Activated gamma-delta T cell treated with Interleukin-2 at 50 U/mL for 16 hours (primary cell): ENCODE results near the gene VIT.

Experiments used
- DNase-seq: peaks from one replicate; pipeline ENCODE4 v3.0.0-alpha.2; 2020

Gene VIT

GRCh38 chr2:36711741-36712314 lies 15.3 kb downstream of the VIT start:
- DNase-seq: no peak

- DNase-seq: no peak
Observed at GRCh38 chr2:36713310-36713709, 16.8 kb downstream of the VIT start.

DNA sequence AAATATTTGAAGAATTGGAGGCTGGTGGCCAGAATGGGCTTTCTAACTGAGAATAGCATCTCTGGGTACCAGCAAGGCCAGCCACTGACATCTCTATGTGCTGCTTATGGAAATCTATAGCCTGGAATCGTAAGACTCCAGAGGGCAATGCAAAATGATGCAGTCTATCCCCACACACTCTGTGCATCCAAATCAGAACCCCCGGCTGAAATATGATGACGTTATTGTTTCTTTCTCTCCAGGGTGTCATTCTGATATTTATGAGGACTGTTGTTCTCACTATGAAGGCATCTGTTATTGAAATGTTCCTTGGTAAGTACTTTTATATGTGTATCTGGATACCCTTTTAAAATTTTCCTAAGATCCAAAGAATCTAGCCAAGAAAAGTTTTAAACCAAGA lies 19.6 kb downstream of the VIT start:
- no peak for DNase-seq

DNA sequence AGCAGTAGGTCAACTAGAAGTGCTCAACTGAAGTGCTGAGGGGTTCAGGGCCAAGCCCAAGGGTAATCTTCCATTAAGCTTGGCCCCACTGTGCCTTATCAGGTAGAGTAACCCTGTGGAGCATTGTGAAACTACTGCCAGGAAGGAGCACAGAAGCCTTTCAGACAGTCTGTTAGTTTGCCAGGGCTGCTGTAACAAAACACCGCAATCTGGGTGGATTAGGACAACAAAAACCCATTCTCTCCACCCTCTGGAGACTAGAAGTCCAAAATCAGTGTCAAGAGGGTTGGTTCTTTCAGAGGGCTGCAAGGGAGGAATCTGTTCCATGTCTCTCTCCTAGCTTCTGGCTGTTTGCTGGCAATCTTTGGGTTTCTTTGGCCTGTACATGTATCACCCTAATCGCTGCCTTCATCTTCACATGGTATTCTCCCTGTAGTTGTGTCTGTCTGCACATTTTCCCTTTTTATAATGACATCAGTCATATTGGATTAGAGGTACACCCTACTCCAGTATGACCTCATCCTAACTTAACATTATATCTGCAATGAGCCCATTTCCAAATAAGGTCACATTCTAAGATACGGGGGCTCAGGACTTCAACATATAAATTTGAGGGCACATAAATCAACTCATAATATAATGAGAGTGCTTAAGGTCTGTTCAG lies 21.2 kb downstream of the VIT start:
- DNase-seq: no peak

GRCh38 chr2:36727550-36727949 lies 31.0 kb downstream of the VIT start:
- no peak for DNase-seq

- DNase-seq: no peak
Observed at GRCh38 chr2:36729067-36729466, 32.6 kb downstream of the VIT start.

DNA sequence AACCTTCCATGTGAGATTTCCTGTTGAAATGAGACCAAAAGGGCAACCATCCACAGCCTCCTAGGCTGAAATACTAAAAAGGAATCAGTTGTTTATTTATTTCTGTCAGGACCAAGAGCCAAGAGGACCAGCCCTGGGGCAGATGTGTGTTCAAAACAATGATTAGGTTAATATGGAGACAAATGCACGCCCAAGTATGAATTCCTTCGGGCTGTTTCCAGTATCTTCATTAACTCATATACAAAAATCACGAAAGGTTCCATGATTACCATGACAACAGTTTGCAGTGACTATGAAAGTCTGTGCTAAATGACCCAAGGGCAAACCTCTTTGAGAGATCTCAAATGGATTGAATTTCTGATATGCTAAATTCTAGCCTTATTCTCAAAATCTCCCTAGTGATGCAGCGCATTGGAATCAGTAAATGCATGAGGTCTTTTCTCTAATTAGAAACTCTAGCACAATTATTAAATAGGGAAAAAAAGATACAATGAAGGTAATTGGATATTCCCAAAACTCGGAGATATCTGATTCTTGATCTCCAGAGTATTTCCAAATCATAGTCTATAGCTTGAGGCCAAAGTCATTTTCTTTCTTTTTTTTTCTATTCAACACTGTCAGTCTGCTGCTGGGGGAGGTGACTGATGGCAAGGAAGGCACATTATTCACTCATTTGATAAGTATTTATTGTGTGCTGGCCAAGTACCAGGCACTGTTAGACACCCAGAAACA lies 35.6 kb downstream of the VIT start:
- DNase-seq: no peak

DNA sequence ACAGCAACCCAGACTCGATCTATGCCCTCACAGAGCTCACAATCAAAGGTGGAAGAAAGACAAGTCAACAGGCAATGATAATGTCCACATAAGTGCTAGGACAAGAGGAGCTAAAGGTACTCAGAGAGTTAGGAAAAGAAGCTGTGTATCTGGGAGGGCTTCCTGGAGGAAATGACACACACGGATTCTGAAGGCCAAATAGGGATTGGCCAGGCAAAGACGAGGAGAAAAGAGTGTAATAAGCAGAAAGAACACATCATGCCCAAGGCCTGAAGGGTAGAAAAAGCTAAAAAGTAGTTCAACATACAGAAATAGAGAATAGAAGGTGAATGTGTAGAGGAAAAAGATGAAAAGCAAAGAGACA lies 36.1 kb downstream of the VIT start:
- DNase-seq: no peak

GRCh38 chr2:36733215-36733614 lies 36.7 kb downstream of the VIT start:
- no peak for DNase-seq

DNA sequence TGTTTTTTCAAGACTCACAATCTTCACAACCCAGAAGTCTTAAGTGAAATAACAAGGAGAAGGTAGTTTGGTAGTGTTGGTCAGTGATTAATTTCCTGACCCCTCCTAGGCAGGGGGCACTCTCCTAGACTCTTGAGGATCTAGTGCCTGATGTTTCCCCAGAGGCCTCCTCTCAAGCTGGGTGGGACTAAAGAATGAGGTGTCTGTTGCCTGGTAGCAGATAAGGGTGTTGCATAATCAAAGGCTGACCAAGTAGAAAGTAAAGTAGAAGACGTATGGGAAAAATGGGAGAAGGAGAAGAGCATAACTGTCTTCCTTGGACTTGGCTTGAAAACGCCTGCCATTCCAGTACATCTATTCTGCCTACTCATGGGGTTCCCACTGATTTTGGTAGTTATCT lies 37.8 kb downstream of the VIT start:
- DNase-seq: no peak

DNA sequence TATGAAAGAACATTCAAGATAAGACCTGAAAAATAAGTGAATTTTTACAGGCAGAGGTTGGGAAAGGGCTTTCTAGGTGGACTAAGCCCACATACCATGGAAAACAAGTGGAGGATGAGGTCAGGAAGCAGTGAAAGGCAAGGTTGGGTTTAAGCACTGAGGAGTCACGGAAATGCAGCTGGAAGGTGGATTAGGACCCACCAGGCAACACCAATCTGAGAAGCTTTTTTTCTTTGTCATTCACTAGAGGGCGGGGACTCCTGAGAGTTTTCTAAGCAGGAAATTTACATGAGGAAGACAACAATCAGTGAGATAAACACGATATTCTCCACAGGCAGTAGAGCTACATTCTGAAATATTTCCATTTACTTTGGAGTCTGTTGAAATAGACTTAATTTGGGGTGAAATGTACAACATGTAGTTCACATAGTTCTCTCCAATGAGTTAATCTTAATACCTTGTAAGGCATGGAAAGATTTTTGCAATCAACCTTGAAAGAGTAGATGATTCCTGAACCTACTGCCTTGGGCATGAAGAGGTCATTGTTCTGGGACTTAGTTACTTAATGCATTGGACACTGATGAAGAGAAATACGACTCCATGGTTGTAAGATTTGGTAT lies 40.7 kb downstream of the VIT start:
- no peak for DNase-seq

- DNase-seq: no peak
Observed at GRCh38 chr2:36740061-36740460, 43.6 kb downstream of the VIT start.

GRCh38 chr2:36741188-36741837 lies 44.8 kb downstream of the VIT start:
- no peak for DNase-seq

- DNase-seq: no peak
Observed at GRCh38 chr2:36743954-36744353, 47.4 kb downstream of the VIT start.

- no peak for DNase-seq
Observed at GRCh38 chr2:36748166-36748565, 51.7 kb downstream of the VIT start.

GRCh38 chr2:36750101-36750500 lies 53.6 kb downstream of the VIT start:
- DNase-seq: no peak

DNA sequence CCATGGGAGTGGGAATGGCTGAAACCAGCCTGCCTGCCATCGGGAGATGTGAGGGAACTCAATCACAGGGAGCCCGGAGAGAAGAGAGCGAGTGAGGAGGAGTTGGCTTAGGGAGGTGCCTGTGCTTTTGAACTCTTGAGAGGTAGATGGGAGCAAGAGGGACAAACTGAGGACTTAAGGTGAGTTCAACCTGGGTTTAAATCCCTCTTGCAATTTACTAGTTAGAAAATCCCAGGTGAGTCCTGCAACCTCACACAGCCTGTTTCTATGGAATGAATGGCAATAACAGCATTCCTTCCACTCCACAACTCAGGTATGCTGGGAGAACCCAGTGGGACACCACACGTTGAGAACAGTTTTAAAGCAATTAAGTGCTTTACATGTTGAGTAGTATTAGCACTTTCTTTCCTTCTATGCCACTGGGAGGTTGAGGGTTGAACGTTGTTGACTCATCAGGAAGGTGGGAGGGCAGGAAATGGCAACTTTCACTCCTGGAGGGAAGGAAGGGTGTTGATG lies 57.3 kb downstream of the VIT start:
- no peak for DNase-seq

- DNase-seq: no peak
Observed at GRCh38 chr2:36754578-36754977, 58.1 kb downstream of the VIT start.

DNA sequence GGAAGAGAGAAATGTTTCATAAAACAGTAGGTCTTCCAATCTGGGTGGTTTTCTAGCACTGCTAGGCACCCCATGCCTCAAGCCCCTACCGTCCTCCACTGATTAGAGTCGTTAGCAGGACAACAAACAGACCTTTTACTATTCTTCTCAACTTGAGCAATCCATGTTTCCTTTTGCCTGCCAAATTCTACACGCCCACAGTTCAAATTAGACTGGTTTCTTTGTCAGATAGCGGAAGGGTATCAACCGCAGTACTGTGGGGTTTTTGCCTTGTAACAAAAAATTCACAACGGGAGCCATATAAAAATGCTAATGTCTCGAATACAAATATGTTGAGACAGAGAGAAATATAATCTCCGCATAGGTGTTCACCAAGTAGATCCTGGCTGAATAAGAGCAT lies 59.9 kb downstream of the VIT start:
- DNase-seq: no peak

- no peak for DNase-seq
Observed at GRCh38 chr2:36762764-36763490, 66.4 kb downstream of the VIT start.

GRCh38 chr2:36769106-36769505 lies 72.6 kb downstream of the VIT start:
- no peak for DNase-seq

GRCh38 chr2:36770542-36771287 lies 74.2 kb downstream of the VIT start:
- DNase-seq: peak; percentile 5
